Erythroblast (primary cell): ENCODE data around the gene KAZN.

Experiments
- GATA1 ChIP-seq: IDR thresholded peaks from 2 replicates; pipeline ENCODE4 v1.6.1; 2011; ENCODE audit warnings: low read depth, mild to moderate bottlenecking, control low read depth, low read length, moderate library complexity
- POLR2A ChIP-seq: IDR thresholded peaks from 2 replicates; pipeline ENCODE4 v1.6.1; 2011; ENCODE audit warnings: mild to moderate bottlenecking, low read length

GRCh38 chr1:15151871-15152270, 553.4 kb downstream of the KAZN start:
- no peak for TF ChIP-seq POLR2A
- TF ChIP-seq GATA1: no peak
